GM19035 (cell line): ENCODE measurements around the gene NUDT11.
"Not testable (repeated sequence)": the region's sequence is repeated elsewhere in the genome, so short reads cannot be mapped to it uniquely, and the experiment has no call there.

ENCODE experiments used
- ATAC-seq: cut with Tn5 transposase; IDR thresholded peaks from one replicate; pipeline ENCODE4 v1.9.1; 2021; ENCODE audit not compliant: unreplicated experiment

NUDT11 gene

GRCh38 chrX:51496501-51497291 is at the start of gene NUDT11:
NUDT11 (minus strand) TSS chrX:51496592; CDS start chrX:51496444, 148 bp downstream.
- peak; percentile 71 for ATAC-seq

DNA sequence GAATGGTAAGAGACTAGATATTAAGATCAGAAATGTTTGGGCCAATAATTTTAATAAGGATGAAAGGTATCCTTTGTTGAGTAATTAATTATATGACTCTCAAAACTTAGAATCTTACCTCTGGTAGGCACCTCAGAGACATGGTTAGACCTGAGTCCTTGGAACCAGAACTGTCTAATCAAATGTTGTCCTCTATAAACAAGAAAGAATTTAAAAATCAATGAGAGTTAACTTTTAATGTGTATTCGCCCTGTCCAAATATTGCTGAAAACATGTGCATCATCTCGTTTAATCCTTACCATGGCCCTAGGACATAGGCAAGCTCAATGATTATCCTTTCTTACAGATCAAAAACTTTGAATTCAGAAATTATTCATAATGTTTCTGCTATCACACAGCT is 24.0 kb upstream of the NUDT11 start:
- no peak for ATAC-seq

DNA sequence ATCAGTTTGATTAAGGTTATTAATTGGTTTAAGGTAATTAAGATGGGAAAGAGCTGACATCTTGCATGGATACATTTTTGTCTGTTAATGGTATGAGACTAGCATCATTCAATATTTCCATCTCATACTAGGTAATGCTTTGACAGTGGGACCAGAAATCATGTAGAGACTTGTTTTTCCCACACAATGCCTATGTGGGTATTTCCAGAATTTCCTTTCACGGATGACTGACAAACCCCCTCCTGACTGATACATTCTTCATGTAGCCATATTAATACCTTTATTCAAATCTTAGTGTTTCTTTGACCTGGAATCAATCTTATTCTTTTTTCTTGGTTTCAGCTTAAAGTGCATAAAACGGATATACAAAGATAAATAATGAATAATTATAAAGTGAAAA is 22.7 kb upstream of the NUDT11 start:
- not testable (repeated sequence) for ATAC-seq

DNA sequence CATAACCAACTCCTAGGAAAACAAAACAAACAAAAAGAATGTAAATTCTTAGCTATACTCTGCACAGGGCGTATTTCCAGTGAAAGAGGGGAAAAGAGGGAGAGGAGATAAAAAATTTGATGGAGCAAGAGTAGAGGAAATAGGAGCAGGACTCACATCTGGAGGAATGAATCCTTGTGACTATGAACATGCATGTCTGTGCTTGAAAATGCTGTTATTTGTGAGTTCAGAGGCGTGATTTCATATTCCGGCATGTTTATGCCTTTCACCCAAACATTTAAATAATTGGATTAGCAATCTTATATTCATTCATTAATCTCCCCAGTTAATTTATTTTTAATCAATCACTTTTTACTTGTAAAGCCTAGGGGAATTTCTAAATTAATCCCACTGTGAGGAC is 11.2 kb upstream of the NUDT11 start:
- ATAC-seq, result no peak

GRCh38 chrX:51495701-51496488 is 497 bp downstream of the NUDT11 start:
- peak; percentile 35 for ATAC-seq

DNA sequence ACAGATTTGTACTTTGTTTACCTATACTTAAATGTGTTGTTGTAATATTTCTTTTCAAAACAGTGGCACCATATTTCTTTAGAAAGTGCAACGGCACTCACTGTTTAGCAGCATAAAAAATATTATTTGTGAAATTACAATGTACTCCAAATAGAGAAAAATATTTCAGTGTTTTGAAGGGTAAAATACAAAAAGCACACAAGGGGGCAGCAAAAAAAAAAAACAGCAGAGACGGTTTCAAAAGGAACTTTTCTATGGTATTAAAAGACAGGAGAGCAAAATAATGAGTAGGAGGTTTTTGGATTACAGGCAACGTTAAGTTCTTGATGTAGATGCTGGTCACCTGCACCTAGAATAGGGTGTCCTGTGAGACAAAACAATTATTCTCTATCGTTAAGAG is 2.0 kb downstream of the NUDT11 start:
- no peak for ATAC-seq

GRCh38 chrX:51487960-51488267 is 8.5 kb downstream of the NUDT11 start:
- ATAC-seq, result no peak

- no peak for ATAC-seq
These were observed 11.8 kb downstream of the NUDT11 start for GRCh38 chrX:51484616-51485015.

GRCh38 chrX:51482411-51482810 is 14.0 kb downstream of the NUDT11 start:
- ATAC-seq, result not testable (repeated sequence)

DNA sequence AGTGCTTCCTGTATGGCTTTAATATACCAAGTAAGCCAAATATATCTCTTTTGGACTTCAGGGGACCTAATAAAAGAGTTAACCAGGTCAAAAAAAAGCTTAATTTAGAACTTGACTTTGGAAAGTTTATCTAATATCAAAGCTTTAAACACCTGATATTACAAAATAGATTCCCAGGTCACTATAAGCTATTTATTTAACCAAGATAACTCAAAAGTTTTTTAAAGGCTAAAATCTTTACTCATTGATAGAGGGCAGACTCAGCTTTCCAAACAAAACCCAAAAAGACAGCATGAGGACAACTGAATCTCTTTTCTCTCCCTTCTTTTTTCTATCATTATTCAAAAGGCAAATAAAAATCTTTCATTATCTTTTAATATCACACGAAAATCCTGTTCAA is 19.5 kb downstream of the NUDT11 start:
- ATAC-seq, result no peak

- ATAC-seq, result no peak
These were observed 33.1 kb downstream of the NUDT11 start for GRCh38 chrX:51463322-51463721.

GRCh38 chrX:51461053-51462044 is 35.0 kb downstream of the NUDT11 start:
- no peak for ATAC-seq

GRCh38 chrX:51459125-51459524 is 37.3 kb downstream of the NUDT11 start:
- no peak for ATAC-seq

- ATAC-seq, result no peak
These were observed 39.6 kb downstream of the NUDT11 start for GRCh38 chrX:51456814-51457213.

DNA sequence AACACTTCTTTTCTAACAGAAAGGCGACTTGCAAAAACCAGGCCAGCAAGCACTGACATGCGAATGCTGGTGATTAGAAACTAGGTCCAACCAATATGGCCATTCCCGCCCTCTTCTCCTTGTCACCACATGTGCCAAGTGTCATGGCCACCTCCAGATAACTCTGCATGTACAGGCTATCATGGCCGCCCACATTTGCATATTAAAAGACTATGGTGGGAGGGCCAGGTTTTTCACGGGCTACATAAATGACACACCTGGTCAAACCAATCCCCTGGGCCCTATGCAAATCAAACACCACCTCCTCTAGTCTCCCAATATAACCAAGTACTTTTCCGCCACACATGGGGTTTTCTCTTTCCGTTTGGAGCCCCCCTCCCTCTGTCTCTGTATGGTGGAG is 40.1 kb downstream of the NUDT11 start:
- ATAC-seq, result no peak

- no peak for ATAC-seq
These were observed 56.0 kb downstream of the NUDT11 start for GRCh38 chrX:51440365-51440764.
